Upper lobe of left lung (tissue), 6 donors: ENCODE measurements around the gene ATL1. TPM values are rescaled to one million over a fixed set of nuclear protein-coding genes. Genes with fewer than 3 reads are reported as not detected.

Source experiments
- ATAC-seq, 2 donors: fragments of 200-7000 bp; cut with Tn5 transposase; one replicate each; pipeline ENCODE4 v1.9.1; 2022; ENCODE audit warnings: mild to moderate bottlenecking in 2 of 2, moderate library complexity in 2 of 2; ENCODE audit not compliant: low FRiP score in 2 of 2
- DNase-seq, 2 donors: peaks; one replicate each; pipeline ENCODE4 v3.0.0-alpha.2; 2019 to 2020
- H3K27ac ChIP-seq, 4 donors: fragments of 200-600 bp; sonication (generic); one replicate each; pipeline ENCODE4 v1.5.1; 2016 to 2019
- H3K27me3 ChIP-seq, 4 donors: fragments of 200-600 bp; sonication (generic); one replicate each; pipeline ENCODE4 v1.5.1; 2017 to 2019
- H3K36me3 ChIP-seq, 4 donors: fragments of 200-600 bp; sonication (generic); one replicate each; pipeline ENCODE4 v1.5.1; 2016 to 2019
- H3K4me1 ChIP-seq, 4 donors: fragments of 200-600 bp; sonication (generic); one replicate each; pipeline ENCODE4 v1.5.1; 2018 to 2019
- H3K4me3 ChIP-seq, 4 donors: fragments of 200-600 bp; sonication (generic); one replicate each; pipeline ENCODE4 v1.5.1; 2017 to 2019; ENCODE audit warnings: mild to moderate bottlenecking in 2 of 4, moderate library complexity in 1 of 4
- H3K9me3 ChIP-seq, 4 donors: fragments of 200-600 bp; sonication (generic); one replicate each; pipeline ENCODE4 v1.5.1; 2018 to 2019
- CTCF ChIP-seq, 6 experiments: fragments of 450-650 bp in 4 of 6; fragments of 200-600 bp in 2 of 6; sonication (generic) in 2 of 6; IDR thresholded peaks; one replicate each; pipeline ENCODE4 v1.5.1; 2016 to 2019; ENCODE audit warnings: antibody characterized with exemption in 6 of 6
- EP300 ChIP-seq, 4 donors: sonication (generic); formaldehyde crosslinking; IDR thresholded peaks; one replicate each; pipeline ENCODE4 v1.5.1; 2017; ENCODE audit warnings: antibody characterized with exemption in 4 of 4, control low read depth in 2 of 4
- POLR2A ChIP-seq, 4 donors: fragments of 450-650 bp; IDR thresholded peaks; one replicate each; pipeline ENCODE4 v1.5.1; 2016 to 2017; ENCODE audit warnings: antibody characterized with exemption in 4 of 4, mild to moderate bottlenecking in 2 of 4
- POLR2AphosphoS5 ChIP-seq, 2 donors: sonication (generic); formaldehyde crosslinking; IDR thresholded peaks; one replicate each; pipeline ENCODE4 v1.5.1; 2017; ENCODE audit warnings: antibody characterized with exemption in 2 of 2
- WGBS, 2 donors: methylation state at CpG; one replicate each; pipeline ENCODE4 v1.1.5; 2017 to 2018; 5-methylcytosine and 5-hydroxymethylcytosine counted together
- total RNA-seq, 6 donors: library from RNA; depleted of rRNA in 4 of 6; stranded (reverse); fragments of >200 nt in 4 of 6; gene quantifications; one replicate each; pipeline versions ENCODE4 v1.1.0 to v1.2.1, GENCODE V29; 2016 to 2021
- donor health status: DM: no; HTN: no; CAD: no; lungs with moderate emphysema.
- donor health status: DM: no; HTN: yes; CAD: no; lungs with severe emphysema.

The ATL1 gene
- total RNA-seq, 6 donors from 2014 or later = 1.3 to 7.9 (median 5.3) TPM

- Histone ChIP-seq H3K4me1 (peaks cover 12 to 29% (median 15%) of the 10 kb centered on the region in 4 donors), H3K27me3 (no peaks in the 10 kb centered on the region), H3K4me3 (peak overlapping the region; percentile 54 to 89 (median 88)), H3K27ac (peak overlapping the region; percentile 93 to 99 (median 96)), H3K36me3 (peaks cover 0 to 9% (median 2%) of the 10 kb centered on the region in 4 donors), H3K9me3 (no peaks in the 10 kb centered on the region)
- peak in 1 of 2 donors; percentile 53 for DNase-seq
- peak; percentile 46 to 67 for ATAC-seq
- TF ChIP-seq CTCF (IDR thresholded peaks at IDR 0.05) (no peak), EP300 (IDR thresholded peaks at IDR 0.05) (peak in 1 of 4 donors; percentile 24), POLR2AphosphoS5 (IDR thresholded peaks at IDR 0.05) (peak in 1 of 2 donors; percentile 42), POLR2A (IDR thresholded peaks at IDR 0.05) (peak in 2 of 4 donors; percentile 34 to 70)
- WGBS, 2 donors = 3 to 5% methylated on average over 20 of the region's 20 CpGs
Measured at GRCh38 chr14:50666772-50667683, 107.1 kb downstream of the ATL1 start.

GRCh38 chr14:50667684-50667995 is 107.7 kb downstream of the ATL1 start:
- H3K9me3 ChIP-seq = no peaks in the 10 kb centered on the region
- peak overlapping the region; percentile 93 to 99 (median 96) for H3K27ac ChIP-seq
- peaks cover 12 to 29% (median 15%) of the 10 kb centered on the region in 4 donors for H3K4me1 ChIP-seq
- peaks cover 0 to 9% (median 2%) of the 10 kb centered on the region in 4 donors for H3K36me3 ChIP-seq
- peak overlapping the region; percentile 54 to 89 (median 88) for H3K4me3 ChIP-seq
- WGBS, 2 donors = 0% methylated on average over 9 to 25 of the region's 25 CpGs
- TF ChIP-seq CTCF (IDR thresholded peaks at IDR 0.05) = no peak
- no peak for TF ChIP-seq POLR2A (IDR thresholded peaks at IDR 0.05)
- TF ChIP-seq POLR2AphosphoS5 (IDR thresholded peaks at IDR 0.05) = no peak
- TF ChIP-seq EP300 (IDR thresholded peaks at IDR 0.05) = no peak
- H3K27me3 ChIP-seq = no peaks in the 10 kb centered on the region
- DNase-seq (peak in 1 of 2 donors; percentile 51), ATAC-seq (peak in 1 of 2 donors; percentile 60)

- H3K9me3 ChIP-seq = no peaks in the 10 kb centered on the region
- TF ChIP-seq POLR2AphosphoS5 (IDR thresholded peaks at IDR 0.05) = peak; percentile 82 to 90
- peak in 1 of 6 experiments; percentile 24 for TF ChIP-seq CTCF (IDR thresholded peaks at IDR 0.05)
- TF ChIP-seq POLR2A (IDR thresholded peaks at IDR 0.05) = peak; percentile 17 to 96 (median 92)
- TF ChIP-seq EP300 (IDR thresholded peaks at IDR 0.05) = peak in 1 of 4 donors; percentile 61
- peaks cover 12 to 29% (median 15%) of the 10 kb centered on the region in 4 donors for H3K4me1 ChIP-seq
- WGBS, 2 donors = 0% methylated on average over 36 to 45 of the region's 92 CpGs
- DNase-seq = peak; percentile 80 to 95
- peak within 1 kb of the TSS; percentile 54 to 89 (median 88) for H3K4me3 ChIP-seq
- H3K27ac ChIP-seq = peak within 1 kb of the TSS; percentile 93 to 99 (median 96)
- no peaks in the 10 kb centered on the region for H3K27me3 ChIP-seq
- H3K36me3 ChIP-seq = peaks cover 0 to 9% (median 2%) of the 10 kb centered on the region in 4 donors
- ATAC-seq = peak; percentile 85 to 96
Measured at GRCh38 chr14:50667996-50668825, 108.3 kb downstream of the ATL1 start, which contains the start of gene SAV1. TSS of gene SAV1 (minus strand) at chr14:50668306. CDS start at chr14:50667967, 339 bp downstream.

- DNase-seq = no peak
- TF ChIP-seq CTCF (IDR thresholded peaks at IDR 0.05) (no peak), EP300 (IDR thresholded peaks at IDR 0.05) (no peak)
- WGBS, 2 donors = 4 to 11% methylated on average over 6 of the region's 6 CpGs
- Histone ChIP-seq H3K4me1 (peaks cover 12 to 26% (median 13%) of the 10 kb centered on the region in 4 donors), H3K27me3 (no peaks in the 10 kb centered on the region), H3K4me3 (peak overlapping the region in 3 of 4 donors; percentile 88 to 89 (median 89)), H3K36me3 (peaks cover 0 to 6% (median 1%) of the 10 kb centered on the region in 4 donors), H3K9me3 (no peaks in the 10 kb centered on the region), H3K27ac (peak overlapping the region; percentile 93 to 99 (median 96))
- no peak for ATAC-seq
Measured at GRCh38 chr14:50668826-50669143, 108.8 kb downstream of the ATL1 start.
